IMR-90 (cell line): ENCODE data around the gene NECTIN4. TPM values are rescaled to one million over a fixed set of nuclear protein-coding genes. Genes with fewer than 3 reads are reported as not detected.

Source experiments
- ATAC-seq: fragments of 200-7000 bp; cut with Tn5 transposase; 2 replicates; pipeline ENCODE4 v1.9.1; 2020; ENCODE audit warnings: low read depth, mild to moderate bottlenecking, moderate library complexity
- BruUV-seq: library from RNA; stranded (reverse); fragments of 400-500 nt; replicated peaks from 2 replicates; lab custom pipeline; 2021; lab: Mats Ljungman, UMichigan
- CTCF ChIA-PET: fragments of 300-600 bp; formaldehyde crosslinking; extraction: SDS; loops from one replicate; lab custom pipeline; 2021; ENCODE audit warnings: antibody characterized with exemption; lab: Yijun Ruan, JAX
- POLR2A ChIA-PET: fragments of 300-600 bp; sonication (Branson Sonifier 250); formaldehyde crosslinking; loops from one replicate; lab custom pipeline; 2022; ENCODE audit warnings: antibody characterized with exemption; ENCODE audit not compliant: unreplicated experiment; lab: Charles Lee
- DNase-seq: peaks from one replicate; pipeline ENCODE4 v3.0.0; 2013
- H2AFZ ChIP-seq: replicated peaks from 2 replicates; pipeline ENCODE3; 2013; ENCODE audit warnings: low read length, mild to moderate bottlenecking; ENCODE audit not compliant: poor library complexity
- H2AK5ac ChIP-seq: 2 replicates; pipeline ENCODE4 v1.6.1; 2013; ENCODE audit warnings: low read depth, low read length, inconsistent platforms
- H2AK9ac ChIP-seq: replicated peaks from 2 replicates; pipeline ENCODE3; 2013; ENCODE audit warnings: mild to moderate bottlenecking, low read depth, low read length, moderate library complexity; ENCODE audit not compliant: poor library complexity
- H2BK120ac ChIP-seq: 2 replicates; pipeline ENCODE4 v1.6.1; 2013; ENCODE audit warnings: low read depth, low read length, inconsistent platforms
- H2BK15ac ChIP-seq: 3 replicates; pipeline ENCODE4 v1.6.1; 2013; ENCODE audit warnings: low read depth, low read length, inconsistent platforms
- H2BK20ac ChIP-seq: 2 replicates; pipeline ENCODE4 v1.6.1; 2013; ENCODE audit warnings: low read depth, mild to moderate bottlenecking, inconsistent platforms, low read length, moderate library complexity
- H2BK5ac ChIP-seq: 2 replicates; pipeline ENCODE4 v1.6.1; 2013; ENCODE audit warnings: mild to moderate bottlenecking, low read depth, low read length, inconsistent platforms; ENCODE audit not compliant: poor library complexity, severe bottlenecking
- H3K14ac ChIP-seq: replicated peaks from 2 replicates; pipeline ENCODE4 v1.6.1; 2013; ENCODE audit warnings: low read depth, low read length, inconsistent platforms
- H3K18ac ChIP-seq: 2 replicates; pipeline ENCODE4 v1.6.1; 2013; ENCODE audit warnings: low read depth, low read length, control low read depth
- H3K23ac ChIP-seq: 2 replicates; pipeline ENCODE4 v1.6.1; 2013; ENCODE audit warnings: low read depth, low read length, inconsistent platforms
- H3K27ac ChIP-seq: 2 replicates; pipeline ENCODE4 v1.5.1; 2013; ENCODE audit warnings: mild to moderate bottlenecking, control low read depth, low read length; ENCODE audit not compliant: insufficient read depth
- H3K27me3 ChIP-seq: 2 replicates; pipeline ENCODE4 v1.6.1; 2013; ENCODE audit warnings: low read length; ENCODE audit not compliant: control insufficient read depth, insufficient read depth
- H3K36me3 ChIP-seq: 2 replicates; pipeline ENCODE4 v1.6.1; 2013; ENCODE audit warnings: low read length, mixed read lengths; ENCODE audit not compliant: control insufficient read depth, insufficient read depth
- H3K4ac ChIP-seq: 2 replicates; pipeline ENCODE4 v1.6.1; 2013; ENCODE audit warnings: low read depth, low read length, inconsistent platforms
- H3K4me1 ChIP-seq: 2 replicates; pipeline ENCODE4 v1.6.1; 2013; ENCODE audit warnings: low read length, mixed read lengths; ENCODE audit not compliant: control insufficient read depth, insufficient read depth
- H3K4me2 ChIP-seq: 2 replicates; pipeline ENCODE4 v1.6.1; 2013; ENCODE audit warnings: low read depth, mild to moderate bottlenecking, control low read depth, low read length, moderate library complexity
- H3K4me3 ChIP-seq: 2 replicates; pipeline ENCODE4 v1.5.1; 2013; ENCODE audit warnings: low read depth, mild to moderate bottlenecking, control low read depth, low read length, moderate library complexity; ENCODE audit not compliant: insufficient read depth
- H3K56ac ChIP-seq: 2 replicates; pipeline ENCODE4 v1.6.1; 2013; ENCODE audit warnings: low read length, inconsistent platforms; ENCODE audit not compliant: insufficient read depth; ENCODE audit errors: extremely low read depth
- H3K79me1 ChIP-seq, 2 experiments: 2 replicates each; pipeline ENCODE4 v1.6.1; 2013; ENCODE audit warnings: low read length in 2 of 2, inconsistent platforms in 1 of 2, low read depth in 1 of 2
- H3K9ac ChIP-seq: 2 replicates; pipeline ENCODE4 v1.6.1; 2013; ENCODE audit warnings: low read depth, low read length, control low read depth
- H3K9me1 ChIP-seq: 2 replicates; pipeline ENCODE4 v1.6.1; 2013; ENCODE audit warnings: low read length, inconsistent platforms; ENCODE audit not compliant: insufficient read depth
- H3K9me3 ChIP-seq: 2 replicates; pipeline ENCODE4 v1.6.1; 2013; ENCODE audit warnings: low read length; ENCODE audit not compliant: control insufficient read depth, insufficient read depth
- H4K20me1 ChIP-seq: 2 replicates; pipeline ENCODE4 v1.6.1; 2013; ENCODE audit warnings: low read length, inconsistent platforms; ENCODE audit not compliant: insufficient read depth
- H4K5ac ChIP-seq: 2 replicates; pipeline ENCODE4 v1.6.1; 2013; ENCODE audit warnings: mild to moderate bottlenecking, low read depth, low read length, control low read depth
- H4K8ac ChIP-seq, 2 experiments: 2 replicates each; pipeline ENCODE4 v1.6.1; 2013; ENCODE audit warnings: low read depth in 2 of 2, low read length in 2 of 2, control low read depth in 1 of 2, inconsistent platforms in 1 of 2
- H4K91ac ChIP-seq: 2 replicates; pipeline ENCODE4 v1.6.1; 2013; ENCODE audit warnings: low read depth, low read length, inconsistent platforms; ENCODE audit not compliant: insufficient read depth
- BHLHE40 ChIP-seq: fragments of 150-350 bp; IDR thresholded peaks from 2 replicates; pipeline ENCODE4 v1.6.1; 2016; ENCODE audit warnings: mild to moderate bottlenecking, low read depth, low read length
- CEBPB ChIP-seq: IDR thresholded peaks from 2 replicates; pipeline ENCODE4 v1.6.1; 2012; ENCODE audit warnings: low read depth, low read length, improper control_type of control experiment
- CHD1 ChIP-seq: IDR thresholded peaks from 2 replicates; pipeline ENCODE4 v1.6.1; 2012; ENCODE audit warnings: low read depth, low read length, improper control_type of control experiment
- CTCF ChIP-seq: conservative IDR thresholded peaks from 2 replicates; pipeline ENCODE4 v1.5.1; 2012; ENCODE audit warnings: mild to moderate bottlenecking, low read depth, low read length, improper control_type of control experiment
- ELK1 ChIP-seq: fragments of 150-350 bp; IDR thresholded peaks from 2 replicates; pipeline ENCODE4 v1.6.1; 2016; ENCODE audit warnings: low read depth, mild to moderate bottlenecking, low read length, moderate library complexity, borderline replicate concordance
- FOS ChIP-seq: fragments of 150-350 bp; IDR thresholded peaks from 2 replicates; pipeline ENCODE4 v1.6.1; 2016; ENCODE audit warnings: low read depth, low read length
- MAFK ChIP-seq: IDR thresholded peaks from 2 replicates; pipeline ENCODE4 v1.6.1; 2012; ENCODE audit warnings: low read depth, low read length, improper control_type of control experiment
- MAZ ChIP-seq: IDR thresholded peaks from 2 replicates; pipeline ENCODE4 v1.6.1; 2012; ENCODE audit warnings: low read depth, mild to moderate bottlenecking, low read length, improper control_type of control experiment, moderate library complexity, borderline replicate concordance
- MXI1 ChIP-seq: IDR thresholded peaks from 2 replicates; pipeline ENCODE4 v1.6.1; 2012; ENCODE audit warnings: low read depth, mild to moderate bottlenecking, low read length, moderate library complexity, borderline replicate concordance
- NFE2L2 ChIP-seq: fragments of 150-350 bp; IDR thresholded peaks from 2 replicates; pipeline ENCODE4 v1.6.1; 2016; ENCODE audit warnings: low read depth, mild to moderate bottlenecking, low read length
- POLR2A ChIP-seq: IDR thresholded peaks from 2 replicates; pipeline ENCODE4 v1.6.1; 2012; ENCODE audit warnings: mild to moderate bottlenecking, low read depth, low read length
- RAD21 ChIP-seq: IDR thresholded peaks from 2 replicates; pipeline ENCODE4 v1.6.1; 2012; ENCODE audit warnings: low read length, improper control_type of control experiment
- RCOR1 ChIP-seq: IDR thresholded peaks from 2 replicates; pipeline ENCODE4 v1.6.1; 2012; ENCODE audit warnings: mild to moderate bottlenecking, low read length, improper control_type of control experiment; ENCODE audit not compliant: insufficient replicate concordance
- RFX5 ChIP-seq: IDR thresholded peaks from 2 replicates; pipeline ENCODE4 v1.8.0; 2012; ENCODE audit warnings: low read depth, mild to moderate bottlenecking, low read length, moderate library complexity
- SMC3 ChIP-seq: fragments of 150-350 bp; IDR thresholded peaks from 2 replicates; pipeline ENCODE4 v1.6.1; 2016; ENCODE audit warnings: low read depth, mild to moderate bottlenecking, antibody characterized with exemption, low read length, moderate library complexity
- USF2 ChIP-seq: fragments of 150-350 bp; IDR thresholded peaks from 2 replicates; pipeline ENCODE4 v1.6.1; 2017; ENCODE audit warnings: mild to moderate bottlenecking, antibody characterized with exemption, low read length, low read depth
- WGBS, 2 experiments: methylation state at CpG; one replicate each; pipeline versions ENCODE4 v1.1.5 to v1.1.7; 2013; ENCODE audit warnings: missing lambda C conversion rate in 2 of 2; ENCODE audit not compliant: insufficient read length in 1 of 2; ENCODE audit errors: extremely low coverage in 2 of 2; 5-methylcytosine and 5-hydroxymethylcytosine counted together
- dilution Hi-C: fragments of 300-500 bp; cut with HindIII; formaldehyde crosslinking; loops from one replicate; pipeline ENCODE4 v1.14.3; 2018; ENCODE audit warnings: low sequenced_read_pairs; ENCODE audit not compliant: unreplicated experiment
- in situ Hi-C: fragments of 300-500 bp; cut with MboI; formaldehyde crosslinking; loops from 3 replicates; pipeline ENCODE4 v1.14.3; 2019; ENCODE audit warnings: low sequenced_read_pairs, inconsistent platforms, mixed read lengths
- intact Hi-C: fragments of 100-400 bp; cut with micrococcal nuclease; formaldehyde crosslinking; loops from 2 replicates; pipeline ENCODE4 v1.10.0; 2022
- polyA plus RNA-seq, 3 experiments: library from polyadenylated mRNA; depleted of rRNA; stranded (reverse); fragments of >200 nt; gene quantifications; 2 replicates each; pipeline ENCODE4 v1.2.3, GENCODE V29; 2012; ENCODE audit warnings: low replicate concordance in 1 of 3
- total RNA-seq: library from RNA; depleted of rRNA; stranded (reverse); fragments of >200 nt; gene quantifications from 2 replicates; pipeline ENCODE4 v1.2.3, GENCODE V29; 2012

NECTIN4 gene
- total and polyA plus RNA-seq, 2 of the 4 experiments (the other 2 are of a cell fraction) = 0.18 to 0.24 TPM

GRCh38 chr1:161079436-161080110, 9.8 kb downstream of the NECTIN4 start:
- no peak for TF ChIP-seq POLR2A
- TF ChIP-seq RCOR1 = no peak
- no peak for TF ChIP-seq BHLHE40
- no peak for TF ChIP-seq MXI1
- no peak for TF ChIP-seq FOS
- TF ChIP-seq CTCF = no peak
- no peak for TF ChIP-seq NFE2L2
- no peak for TF ChIP-seq MAFK
- no peak for TF ChIP-seq RAD21
- TF ChIP-seq ELK1 = no peak
- no peak for TF ChIP-seq CEBPB
- TF ChIP-seq CHD1 = no peak
- TF ChIP-seq USF2 = no peak
- TF ChIP-seq RFX5 = no peak
- TF ChIP-seq MAZ = no peak
- TF ChIP-seq SMC3 = no peak
- intact Hi-C loops = loop anchor here (5.0 kb wide), 1 partner anchor 32 kb away; the partner anchor contains the start of gene USF1
- Histone ChIP-seq H2AK9ac (no peak overlapping the region), H4K20me1 (no peaks in the 10 kb centered on the region), H3K9ac (no peak overlapping the region), H3K56ac (no peak overlapping the region), H3K14ac (no peak overlapping the region), H3K23ac (no peak overlapping the region), H2BK5ac (no peak overlapping the region), H2BK20ac (no peak overlapping the region), H2AFZ (peak overlapping the region; percentile 41), H4K5ac (no peak overlapping the region), H3K4me2 (no peak overlapping the region), H3K18ac (no peak overlapping the region), H2AK5ac (no peak overlapping the region), H3K27ac (no peak overlapping the region), H3K27me3 (no peaks in the 10 kb centered on the region), H3K79me1 (no peaks in the 10 kb centered on the region), H2BK15ac (no peak overlapping the region), H3K9me1 (peaks cover 17% of the 10 kb centered on the region), H2BK120ac (0 out of 2 replicates have a peak overlapping the region, but pooled peaks have one; percentile 1), H4K8ac (no peak overlapping the region), H3K4me3 (no peak overlapping the region), H4K91ac (no peak overlapping the region), H3K9me3 (no peaks in the 10 kb centered on the region), H3K36me3 (no peaks in the 10 kb centered on the region), H3K4me1 (peaks cover 19% of the 10 kb centered on the region), H3K4ac (no peak overlapping the region)
- dilution Hi-C loops = no loop called here
- ATAC-seq = no peak
- BruUV-seq = no TSS peak
- DNase-seq = no peak
- in situ Hi-C loops = no loop called here
- ChIA-PET CTCF (no interaction called here), POLR2A (interaction anchor here (0.5 kb wide), 1 partner anchor 15 kb away, joined by 3 read pairs; no protein-coding TSS in a partner anchor)
- WGBS, 2 experiments = 45% methylated on average over 18 of the region's 41 CpGs; no CpG with 5 or more reads in 1 of the 2 experiments
